ENCODE data around the gene DNM2. TPM values are rescaled to one million over a fixed set of nuclear protein-coding genes. Genes with fewer than 3 reads are reported as not detected.

Gene DNM2
- total and polyA plus RNA-seq, 10 of the 15 experiments (the other 5 are each of a cell fraction or from before 2014, with no cell fraction given) = 1.2 to 146 (median 68.9) TPM

GRCh38 chr19:10816691-10817090, 98.8 kb downstream of the DNM2 start:
- Histone ChIP-seq H4K20me1 (ENCODE audit: control insufficient read depth, insufficient read depth) (no peaks in the 10 kb centered on the region; the same call in 1 of the 2 replicates), H3K27ac (ENCODE audit: control insufficient read depth, insufficient read depth) (no peak overlapping the region), H3K4me3 (no peak overlapping the region), H3K27me3 (replicated peaks in 1 of 2; ENCODE audit: control insufficient read depth in 2 of 2, insufficient read depth in 2 of 2, low read length in 1 of 2) (no peaks in the 10 kb centered on the region), H3K9me3 (replicated peaks; ENCODE audit: control insufficient read depth, insufficient read depth, low read length) (no peaks in the 10 kb centered on the region), H3K4me1 (ENCODE audit: control insufficient read depth, insufficient read depth, low read length) (no peaks in the 10 kb centered on the region), H3K36me3 (ENCODE audit: control insufficient read depth in 2 of 2, insufficient read depth in 2 of 2, low read length in 1 of 2) (peaks cover 9 to 18% of the 10 kb centered on the region in 2 experiments), H2AFZ (ENCODE audit: control insufficient read depth, low read depth, low read length) (no peak overlapping the region), H3K4me2 (ENCODE audit: control insufficient read depth, insufficient read depth) (no peak overlapping the region), H3K9ac (ENCODE audit: control insufficient read depth, insufficient read depth, low read length) (no peak overlapping the region), H3K79me2 (ENCODE audit: control insufficient read depth, insufficient read depth, low read length) (no peaks in the 10 kb centered on the region)
- RAD21 ChIA-PET (ENCODE audit: unreplicated experiment) = no interaction called here
- CTCF ChIA-PET = no interaction called here
- WGBS (ENCODE audit: insufficient coverage, insufficient replicate concordance, low lambda C conversion rate, missing lambda C conversion rate) = 93% methylated on average over 11 of the region's 11 CpGs
- TF ChIP-seq TCF3 (IDR thresholded peaks at IDR 0.05; ENCODE audit: borderline replicate concordance, insufficient read depth, low read depth, low read length) (no peak), POU2F2 (IDR thresholded peaks at IDR 0.05; ENCODE audit: borderline replicate concordance, low read depth, low read length) (no peak), JUND (IDR thresholded peaks at IDR 0.05; ENCODE audit: low read depth, low read length) (no peak), RCOR1 (conservative IDR thresholded peaks at IDR 0.05; ENCODE audit: low read depth, low read length) (no peak), HCFC1 (IDR thresholded peaks at IDR 0.05; ENCODE audit: low read length) (no peak), TARDBP (IDR thresholded peaks at IDR 0.05; ENCODE audit: borderline replicate concordance) (no peak), ZBTB4 (CRISPR knock-in tag; IDR thresholded peaks at IDR 0.05) (no peak), WRNIP1 (IDR thresholded peaks at IDR 0.05; ENCODE audit: borderline replicate concordance, low read depth, low read length) (no peak), KAT2A (conservative IDR thresholded peaks at IDR 0.05; ENCODE audit: control insufficient read depth, low read depth, low read length) (no peak), ZNF592 (IDR thresholded peaks at IDR 0.05) (no peak), ATF2 (IDR thresholded peaks at IDR 0.05; ENCODE audit: low read length) (no peak), SMARCA5 (IDR thresholded peaks at IDR 0.05) (no peak), USF2 (IDR thresholded peaks at IDR 0.05; ENCODE audit: borderline replicate concordance, low read depth, low read length) (no peak), PAX5 (IDR thresholded peaks at IDR 0.05; ENCODE audit: borderline replicate concordance, low read depth, low read length) (no peak), SREBF2 (IDR thresholded peaks at IDR 0.05; ENCODE audit: low read length) (no peak)
- in situ Hi-C loops (cut with MboI) = no loop called here
- FAIRE-seq = no peak
- intact Hi-C loops (cut with micrococcal nuclease; ENCODE audit: unreplicated experiment) = no loop called here
- ATAC-seq = no peak
- DNase-seq (ENCODE audit: low read depth, low spot score) = no peak
- POLR2A ChIA-PET = no interaction called here
- no TSS peak for BruUV-seq (replicated peaks)
- SMC1A ChIA-PET (ENCODE audit: uncharacterized antibody, unreplicated experiment) = no interaction called here
